Activated T-cell treated with anti-CD3 and anti-CD28 coated beads for 4 hours (primary cell): Measurements from ENCODE around the gene KRCC1.

Source experiments
- DNase-seq: peaks from one replicate; pipeline ENCODE4 v3.0.0-alpha.2; 2020

The KRCC1 gene

GRCh38 chr2:88055371-88056128 is at the start of gene KRCC1:
Gene KRCC1, minus strand, starts transcription at chr2:88055783. Its CDS starts 27,220 bp downstream, at chr2:88028563.
- peak; percentile 83 for DNase-seq

GRCh38 chr2:88100489-88100858 is 44.9 kb upstream of the KRCC1 start:
- DNase-seq: no peak

GRCh38 chr2:88099798-88100488 is 44.4 kb upstream of the KRCC1 start:
- no peak for DNase-seq

- DNase-seq: no peak
These were observed 42.9 kb upstream of the KRCC1 start for GRCh38 chr2:88098558-88098900.

- no peak for DNase-seq
These were observed 42.4 kb upstream of the KRCC1 start for GRCh38 chr2:88097891-88098557.

- DNase-seq: no peak
These were observed 41.6 kb upstream of the KRCC1 start for GRCh38 chr2:88097192-88097591.

- DNase-seq: no peak
These were observed 41.1 kb upstream of the KRCC1 start for GRCh38 chr2:88096708-88097107.

GRCh38 chr2:88095022-88095421 is 39.4 kb upstream of the KRCC1 start:
- no peak for DNase-seq

- DNase-seq: no peak
These were observed 37.2 kb upstream of the KRCC1 start for GRCh38 chr2:88092773-88093172.

- DNase-seq: no peak
These were observed 36.4 kb upstream of the KRCC1 start for GRCh38 chr2:88091943-88092342.

GRCh38 chr2:88090446-88091283 is 35.1 kb upstream of the KRCC1 start:
- DNase-seq: peak; percentile 52

- no peak for DNase-seq
These were observed 33.4 kb upstream of the KRCC1 start for GRCh38 chr2:88088999-88089398.

GRCh38 chr2:88087763-88088162 is 32.2 kb upstream of the KRCC1 start:
- no peak for DNase-seq

GRCh38 chr2:88087073-88087472 is 31.5 kb upstream of the KRCC1 start:
- no peak for DNase-seq

- DNase-seq: no peak
These were observed 30.8 kb upstream of the KRCC1 start for GRCh38 chr2:88086401-88086800.

GRCh38 chr2:88085602-88086001 is 30.0 kb upstream of the KRCC1 start:
- DNase-seq: no peak

GRCh38 chr2:88085099-88085498 is 29.5 kb upstream of the KRCC1 start:
- DNase-seq: no peak

GRCh38 chr2:88082781-88083180 is 27.2 kb upstream of the KRCC1 start:
- no peak for DNase-seq

- no peak for DNase-seq
These were observed 26.5 kb upstream of the KRCC1 start for GRCh38 chr2:88081924-88082608.

- DNase-seq: no peak
These were observed 25.0 kb upstream of the KRCC1 start for GRCh38 chr2:88080545-88080944.

GRCh38 chr2:88078643-88079172 is 23.1 kb upstream of the KRCC1 start:
- no peak for DNase-seq

GRCh38 chr2:88077080-88077479 is 21.5 kb upstream of the KRCC1 start:
- DNase-seq: no peak
